Hepatocyte (in vitro differentiated cells): ENCODE data around the gene ADGRG7. TPM values are rescaled to one million over a fixed set of nuclear protein-coding genes. Genes with fewer than 3 reads are reported as not detected.

ENCODE experiments used
- DNase-seq: peaks from one replicate; pipeline ENCODE4 v3.0.0-alpha.2; 2016; ENCODE audit warnings: low spot score
- H2AFZ ChIP-seq: fragments of 200-600 bp; sonication (generic); 2 replicates; pipeline ENCODE4 v1.6.0; 2016; ENCODE audit warnings: antibody characterized with exemption, mild to moderate bottlenecking
- H3K27ac ChIP-seq: fragments of 200-600 bp; sonication (generic); 2 replicates; pipeline ENCODE4 v1.5.1; 2016; ENCODE audit warnings: mild to moderate bottlenecking
- H3K27me3 ChIP-seq: fragments of 200-600 bp; sonication (generic); 2 replicates; pipeline ENCODE4 v1.6.1; 2016
- H3K36me3 ChIP-seq: fragments of 200-600 bp; sonication (generic); replicated peaks from 2 replicates; pipeline ENCODE4 v1.5.1; 2016; ENCODE audit warnings: low read depth; ENCODE audit not compliant: insufficient read depth
- H3K4me1 ChIP-seq: fragments of 200-600 bp; sonication (generic); 2 replicates; pipeline ENCODE4 v1.5.1; 2016; ENCODE audit warnings: mild to moderate bottlenecking, moderate library complexity; ENCODE audit not compliant: insufficient read depth
- H3K4me2 ChIP-seq: fragments of 200-600 bp; sonication (generic); 2 replicates; pipeline ENCODE4 v1.6.0; 2016
- H3K4me3 ChIP-seq: fragments of 200-600 bp; sonication (generic); 2 replicates; pipeline ENCODE4 v1.5.1; 2016; ENCODE audit warnings: mild to moderate bottlenecking
- H3K79me2 ChIP-seq: fragments of 200-600 bp; sonication (generic); 2 replicates; pipeline ENCODE4 v1.6.0; 2017; ENCODE audit warnings: mild to moderate bottlenecking
- H3K9me2 ChIP-seq: fragments of 200-600 bp; sonication (generic); replicated peaks from 2 replicates; pipeline ENCODE4 v1.6.0; 2017; ENCODE audit warnings: mild to moderate bottlenecking; ENCODE audit not compliant: insufficient read depth
- H3K9me3 ChIP-seq: fragments of 200-600 bp; sonication (generic); 2 replicates; pipeline ENCODE4 v1.5.1; 2016; ENCODE audit warnings: low read depth, mild to moderate bottlenecking
- H4K20me1 ChIP-seq: fragments of 200-600 bp; sonication (generic); 2 replicates; pipeline ENCODE4 v1.6.0; 2016; ENCODE audit warnings: mild to moderate bottlenecking; ENCODE audit not compliant: insufficient read depth, poor library complexity, severe bottlenecking
- EZH2 ChIP-seq: fragments of 200-600 bp; sonication (generic); IDR thresholded peaks from 2 replicates; pipeline ENCODE4 v1.6.1; 2016; ENCODE audit warnings: antibody characterized with exemption, mild to moderate bottlenecking, borderline replicate concordance
- EZH2phosphoT487 ChIP-seq: fragments of 200-600 bp; sonication (generic); IDR thresholded peaks from one replicate; pipeline ENCODE4 v1.6.1; 2018; ENCODE audit warnings: antibody characterized with exemption, mild to moderate bottlenecking, low read depth, moderate library complexity; ENCODE audit not compliant: unreplicated experiment, severe bottlenecking
- WGBS: methylation state at CpG from one replicate; pipeline ENCODE4 v1.1.6; 2016; ENCODE audit warnings: low lambda C conversion rate; ENCODE audit errors: missing lambda C conversion rate; 5-methylcytosine and 5-hydroxymethylcytosine counted together
- polyA plus RNA-seq: library from polyadenylated mRNA; unstranded; fragments of >200 nt; fragmentation: Nextera tagmentation; extraction: Ambion mirVana; gene quantifications from 2 replicates; pipeline ENCODE4 v1.2.1, GENCODE V29; 2016
- total RNA-seq: library from RNA; depleted of rRNA; stranded (reverse); fragments of >200 nt; gene quantifications from 2 replicates; pipeline ENCODE4 v1.2.3, GENCODE V29; 2014
- TF ChIP-seq, protein P1 (sequence below): fragments of 200-600 bp; sonication (generic); IDR thresholded peaks from 2 replicates; pipeline ENCODE4 v1.5.1; 2016; ENCODE audit warnings: antibody characterized with exemption, mild to moderate bottlenecking; ENCODE audit not compliant: poor library complexity

ADGRG7 gene
- total and polyA plus RNA-seq, 2 experiments from 2014 or later = 4.9 to 33.3 TPM

DNA sequence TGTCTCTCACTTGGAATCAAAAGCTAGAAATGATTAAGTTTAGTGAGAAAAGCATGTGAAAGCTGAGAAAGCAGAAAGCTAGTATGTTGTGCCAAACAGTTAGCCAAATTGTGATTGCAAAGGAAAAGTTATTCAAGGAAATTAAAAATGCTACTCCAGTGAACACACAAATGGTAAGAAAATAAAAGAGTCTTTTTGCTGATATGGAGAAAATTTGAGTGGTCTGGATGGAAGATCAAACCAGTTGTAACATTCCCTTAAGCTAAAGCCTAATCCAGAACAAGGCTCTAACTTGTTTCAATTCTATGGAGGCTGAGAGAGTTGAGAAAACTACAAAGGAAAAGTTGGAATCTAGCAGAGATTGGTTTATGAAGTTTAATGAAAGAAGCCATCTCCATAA is 11.8 kb downstream of the ADGRG7 start:
- Histone ChIP-seq H3K4me3 (no peak overlapping the region), H2AFZ (no peak overlapping the region)
- no peak for DNase-seq

DNA sequence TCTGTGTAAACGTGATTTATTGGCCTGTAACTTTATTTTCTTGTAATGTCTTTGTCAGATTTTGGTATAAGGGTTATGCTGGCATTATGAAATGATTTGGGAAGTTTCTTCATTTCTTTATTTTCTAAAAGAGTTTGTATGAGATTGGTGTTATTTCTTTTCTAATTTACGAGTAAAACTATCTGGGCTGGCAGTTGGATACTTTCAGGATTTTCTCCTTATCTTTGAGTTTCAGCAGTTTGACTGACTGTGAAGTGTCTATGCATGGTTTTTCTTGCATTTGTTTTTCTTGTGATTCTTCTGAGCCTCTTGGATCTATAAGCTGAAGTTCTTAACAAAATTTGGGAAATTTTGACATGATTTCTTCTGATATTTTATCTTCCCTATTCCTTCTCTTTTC is 18.1 kb downstream of the ADGRG7 start:
- no peak overlapping the region for H3K4me3 ChIP-seq
- no peak for DNase-seq
- H2AFZ ChIP-seq = no peak overlapping the region
- H3K27me3 ChIP-seq = no peaks in the 10 kb centered on the region
- H3K79me2 ChIP-seq = peaks cover 5% of the 10 kb centered on the region
- 74% methylated on average over 2 of the region's 2 CpGs for WGBS
- no peaks in the 10 kb centered on the region for H3K36me3 ChIP-seq
- TF ChIP-seq, protein P1, sequence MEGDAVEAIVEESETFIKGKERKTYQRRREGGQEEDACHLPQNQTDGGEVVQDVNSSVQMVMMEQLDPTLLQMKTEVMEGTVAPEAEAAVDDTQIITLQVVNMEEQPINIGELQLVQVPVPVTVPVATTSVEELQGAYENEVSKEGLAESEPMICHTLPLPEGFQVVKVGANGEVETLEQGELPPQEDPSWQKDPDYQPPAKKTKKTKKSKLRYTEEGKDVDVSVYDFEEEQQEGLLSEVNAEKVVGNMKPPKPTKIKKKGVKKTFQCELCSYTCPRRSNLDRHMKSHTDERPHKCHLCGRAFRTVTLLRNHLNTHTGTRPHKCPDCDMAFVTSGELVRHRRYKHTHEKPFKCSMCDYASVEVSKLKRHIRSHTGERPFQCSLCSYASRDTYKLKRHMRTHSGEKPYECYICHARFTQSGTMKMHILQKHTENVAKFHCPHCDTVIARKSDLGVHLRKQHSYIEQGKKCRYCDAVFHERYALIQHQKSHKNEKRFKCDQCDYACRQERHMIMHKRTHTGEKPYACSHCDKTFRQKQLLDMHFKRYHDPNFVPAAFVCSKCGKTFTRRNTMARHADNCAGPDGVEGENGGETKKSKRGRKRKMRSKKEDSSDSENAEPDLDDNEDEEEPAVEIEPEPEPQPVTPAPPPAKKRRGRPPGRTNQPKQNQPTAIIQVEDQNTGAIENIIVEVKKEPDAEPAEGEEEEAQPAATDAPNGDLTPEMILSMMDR = no peak
- TF ChIP-seq EZH2phosphoT487 = no peak
- TF ChIP-seq EZH2 = no peak
- no peaks in the 10 kb centered on the region for H3K4me1 ChIP-seq
- H3K27ac ChIP-seq = no peak overlapping the region
- H3K9me2 ChIP-seq = no peaks in the 10 kb centered on the region
- no peaks in the 10 kb centered on the region for H4K20me1 ChIP-seq
- H3K4me2 ChIP-seq = no peak overlapping the region
- H3K9me3 ChIP-seq = no peaks in the 10 kb centered on the region

More for the DNA sequence above, 11.8 kb downstream of the ADGRG7 start:
- TF ChIP-seq EZH2 (no peak), EZH2phosphoT487 (no peak)
- TF ChIP-seq, protein P1 = no peak
- no peaks in the 10 kb centered on the region for H3K27me3 ChIP-seq
- no peaks in the 10 kb centered on the region for H3K9me2 ChIP-seq
- H3K79me2 ChIP-seq = peaks cover 7% of the 10 kb centered on the region
- no peak overlapping the region for H3K27ac ChIP-seq
- H3K4me2 ChIP-seq = no peak overlapping the region
- no peaks in the 10 kb centered on the region for H3K9me3 ChIP-seq
- H3K36me3 ChIP-seq = no peaks in the 10 kb centered on the region
- H4K20me1 ChIP-seq = no peaks in the 10 kb centered on the region
- H3K4me1 ChIP-seq = no peaks in the 10 kb centered on the region

DNA sequence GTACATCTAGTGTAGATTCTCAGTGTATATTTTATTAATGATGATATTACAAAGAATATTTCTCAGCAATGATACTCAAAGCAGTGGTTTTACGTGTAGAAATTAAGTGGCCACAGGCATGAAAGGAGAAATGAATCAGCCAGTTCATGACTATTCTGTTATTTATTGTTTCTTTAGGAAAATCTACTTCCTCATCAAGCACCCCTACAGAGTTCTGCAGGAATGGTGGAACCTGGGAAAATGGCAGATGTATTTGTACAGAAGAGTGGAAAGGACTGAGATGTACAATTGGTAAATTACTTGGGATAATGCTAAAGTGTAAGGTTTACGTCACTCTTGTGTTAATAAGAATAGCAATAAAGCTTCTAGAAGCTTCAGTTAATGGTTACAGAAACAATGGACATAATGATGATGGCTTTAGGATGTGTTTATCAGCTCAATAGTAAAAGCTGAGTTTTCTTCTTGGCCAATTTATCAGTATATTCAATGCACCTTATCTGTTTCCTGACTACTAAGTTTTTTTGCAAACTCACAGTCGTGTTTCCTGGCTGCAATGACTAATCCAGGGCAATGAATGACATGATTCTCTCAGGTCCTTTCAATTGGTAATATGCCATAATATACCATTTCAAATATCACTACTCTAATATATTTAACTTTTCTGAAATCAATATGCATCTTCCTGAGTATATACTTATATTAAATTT is 20.2 kb downstream of the ADGRG7 start:
- no peak overlapping the region for H2AFZ ChIP-seq
- H3K27ac ChIP-seq = peak overlapping the region; percentile 28

More for the DNA sequence above, 20.2 kb downstream of the ADGRG7 start:
- Histone ChIP-seq H4K20me1 (no peaks in the 10 kb centered on the region), H3K4me2 (no peak overlapping the region), H3K9me2 (no peaks in the 10 kb centered on the region), H3K79me2 (peaks cover 4% of the 10 kb centered on the region), H3K27me3 (no peaks in the 10 kb centered on the region), H3K9me3 (no peaks in the 10 kb centered on the region), H3K4me1 (no peaks in the 10 kb centered on the region), H3K4me3 (no peak overlapping the region), H3K36me3 (no peaks in the 10 kb centered on the region)
- 70% methylated on average over 3 of the region's 3 CpGs for WGBS
- no peak for TF ChIP-seq EZH2
- no peak for TF ChIP-seq EZH2phosphoT487
- TF ChIP-seq, protein P1 = no peak
- DNase-seq = no peak
